ENCODE measurements around the gene GMDS. TPM values are rescaled to one million over a fixed set of nuclear protein-coding genes. Genes with fewer than 3 reads are reported as not detected.
"Not testable (repeated sequence)": the region's sequence is repeated elsewhere in the genome, so short reads cannot be mapped to it uniquely, and the experiment has no call there.

The GMDS gene
- total RNA-seq, 1 donor from 2014 or later, result 44.5 TPM

GRCh38 chr6:1845543-1845942, 399.9 kb downstream of the GMDS start:
- DNase-seq (ENCODE audit: low spot score); H3K4me1 Mint-ChIP-seq (ENCODE audit: low read depth); H3K27me3 Mint-ChIP-seq (ENCODE audit: insufficient read depth); intact Hi-C loops (cut with micrococcal nuclease); H3K27ac Mint-ChIP-seq; H3K4me3 Mint-ChIP-seq; H3K36me3 Mint-ChIP-seq (ENCODE audit: low read depth); H3K9me3 Mint-ChIP-seq: not testable (repeated sequence)

- Mint-ChIP-seq H3K27me3 (ENCODE audit: insufficient read depth) (no peaks in the 10 kb centered on the region), H3K36me3 (ENCODE audit: low read depth) (no peaks in the 10 kb centered on the region), H3K27ac (no peak overlapping the region), H3K9me3 (no peaks in the 10 kb centered on the region), H3K4me1 (ENCODE audit: low read depth) (no peaks in the 10 kb centered on the region), H3K4me3 (no peak overlapping the region)
- intact Hi-C loops (cut with micrococcal nuclease), result no loop called here
- no peak for DNase-seq (ENCODE audit: low spot score)
Measured at GRCh38 chr6:1842334-1842733, 403.1 kb downstream of the GMDS start.

DNA sequence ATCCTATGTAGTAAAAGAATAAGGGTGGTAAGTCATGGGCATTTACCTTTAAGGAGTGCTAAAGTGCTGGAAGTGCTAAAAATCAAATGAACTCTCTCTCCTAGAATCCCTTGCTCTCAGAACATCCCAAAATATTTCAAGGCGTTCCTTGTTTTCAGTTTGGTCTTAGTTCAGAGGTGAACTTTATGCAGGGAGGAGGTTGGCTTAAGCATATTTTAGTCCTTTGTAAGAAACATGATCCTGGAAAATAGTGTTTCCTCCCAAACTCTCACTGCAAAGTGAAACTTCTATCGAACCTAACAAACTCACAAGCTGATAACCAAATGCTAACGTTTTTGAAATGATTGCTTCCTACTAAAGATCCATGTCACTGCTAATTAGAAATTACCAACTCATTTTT, 404.3 kb downstream of the GMDS start:
- H3K9me3 Mint-ChIP-seq, result no peaks in the 10 kb centered on the region
- no peak for DNase-seq (ENCODE audit: low spot score)
- H3K27me3 Mint-ChIP-seq (ENCODE audit: insufficient read depth), result no peaks in the 10 kb centered on the region
- no peaks in the 10 kb centered on the region for H3K4me1 Mint-ChIP-seq (ENCODE audit: low read depth)
- H3K36me3 Mint-ChIP-seq (ENCODE audit: low read depth), result no peaks in the 10 kb centered on the region
- no peak overlapping the region for H3K4me3 Mint-ChIP-seq
- intact Hi-C loops (cut with micrococcal nuclease), result no loop called here
- H3K27ac Mint-ChIP-seq, result no peak overlapping the region

DNA sequence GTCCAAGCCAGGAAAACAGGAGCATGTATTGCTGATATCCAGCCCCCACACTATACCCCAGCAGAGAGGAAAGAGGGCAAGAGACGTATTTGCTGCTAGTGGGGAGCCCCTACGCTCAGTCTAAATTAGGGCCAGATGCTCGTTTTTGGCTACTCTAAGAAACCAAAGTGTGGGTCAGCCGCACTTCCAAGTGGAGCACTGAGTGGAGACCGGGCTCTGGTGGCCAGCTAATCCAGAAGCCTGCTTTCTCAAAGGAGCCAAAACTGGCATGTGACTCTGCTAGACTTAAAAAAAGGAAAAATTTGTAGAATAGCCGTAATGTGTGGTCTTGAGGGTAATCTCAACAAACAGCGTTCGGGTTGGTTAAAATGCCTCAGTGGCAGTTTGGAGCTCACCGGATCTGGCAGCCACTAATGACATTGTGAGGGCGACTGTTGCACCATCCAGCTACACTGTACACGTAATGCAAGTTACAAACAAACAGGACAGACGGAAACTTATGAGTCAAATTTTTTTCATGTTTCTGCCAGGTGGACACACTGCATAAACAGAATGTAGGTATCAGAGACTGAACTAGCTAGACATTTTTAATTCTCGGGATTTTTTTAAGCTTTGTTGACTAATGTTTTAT, 404.8 kb downstream of the GMDS start:
- no peak for DNase-seq (ENCODE audit: low spot score)
- no peaks in the 10 kb centered on the region for H3K9me3 Mint-ChIP-seq

DNA sequence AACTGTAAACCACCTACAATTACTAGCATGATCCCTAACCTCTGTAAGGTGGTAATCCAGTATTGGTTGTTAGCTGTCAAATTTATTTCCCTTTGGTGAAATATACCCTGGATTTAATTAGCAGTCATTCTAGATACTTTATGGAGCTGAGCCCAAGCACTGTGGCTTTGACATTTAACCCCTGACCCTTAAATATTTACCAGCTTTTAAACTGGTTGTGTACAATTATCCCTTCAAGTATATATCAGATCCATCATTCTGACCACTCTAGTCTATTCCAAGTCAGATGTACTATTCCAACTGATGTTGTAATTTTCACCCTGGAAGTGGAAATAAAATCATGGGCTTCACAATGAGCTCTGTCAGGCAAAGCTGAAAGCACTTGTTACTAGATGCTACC, 406.0 kb downstream of the GMDS start:
- intact Hi-C loops (cut with micrococcal nuclease), result no loop called here
- no peaks in the 10 kb centered on the region for H3K9me3 Mint-ChIP-seq
- H3K27me3 Mint-ChIP-seq (ENCODE audit: insufficient read depth), result no peaks in the 10 kb centered on the region
- no peak for DNase-seq (ENCODE audit: low spot score)
- H3K27ac Mint-ChIP-seq, result no peak overlapping the region
- no peak overlapping the region for H3K4me3 Mint-ChIP-seq
- no peaks in the 10 kb centered on the region for H3K4me1 Mint-ChIP-seq (ENCODE audit: low read depth)
- H3K36me3 Mint-ChIP-seq (ENCODE audit: low read depth), result no peaks in the 10 kb centered on the region

More for the DNA sequence above, 404.8 kb downstream of the GMDS start:
- no peak overlapping the region for H3K4me3 Mint-ChIP-seq
- H3K27me3 Mint-ChIP-seq (ENCODE audit: insufficient read depth), result no peaks in the 10 kb centered on the region
- H3K36me3 Mint-ChIP-seq (ENCODE audit: low read depth), result no peaks in the 10 kb centered on the region
- no peaks in the 10 kb centered on the region for H3K4me1 Mint-ChIP-seq (ENCODE audit: low read depth)
- intact Hi-C loops (cut with micrococcal nuclease), result no loop called here
- H3K27ac Mint-ChIP-seq, result no peak overlapping the region

- no peaks in the 10 kb centered on the region for H3K4me1 Mint-ChIP-seq (ENCODE audit: low read depth)
- intact Hi-C loops (cut with micrococcal nuclease), result no loop called here
- no peak for DNase-seq (ENCODE audit: low spot score)
- no peaks in the 10 kb centered on the region for H3K27me3 Mint-ChIP-seq (ENCODE audit: insufficient read depth)
- H3K9me3 Mint-ChIP-seq, result no peaks in the 10 kb centered on the region
- H3K36me3 Mint-ChIP-seq (ENCODE audit: low read depth), result no peaks in the 10 kb centered on the region
- no peak overlapping the region for H3K27ac Mint-ChIP-seq
- no peak overlapping the region for H3K4me3 Mint-ChIP-seq
Measured at GRCh38 chr6:1838604-1839213, 406.7 kb downstream of the GMDS start.

DNA sequence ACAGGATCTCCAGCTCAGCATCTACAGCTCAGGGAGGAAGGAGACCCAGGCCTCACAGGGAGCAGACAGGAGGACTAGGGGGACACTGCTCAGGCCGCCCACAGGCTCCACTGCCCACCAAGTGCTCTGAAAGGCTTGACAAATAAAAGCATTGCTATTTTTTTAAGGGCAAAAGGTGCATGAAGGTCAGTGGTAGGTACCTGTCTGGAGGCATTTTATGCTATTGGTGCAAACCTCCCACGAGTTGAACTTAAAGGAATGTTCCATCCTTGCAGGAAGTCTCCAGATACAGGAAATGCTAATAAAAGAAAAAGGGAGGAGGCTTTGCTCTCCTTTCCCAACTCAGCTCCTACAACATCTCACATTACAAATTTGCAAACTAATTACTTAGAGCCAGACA, 407.6 kb downstream of the GMDS start:
- Mint-ChIP-seq H3K36me3 (ENCODE audit: low read depth) (no peaks in the 10 kb centered on the region), H3K27me3 (ENCODE audit: insufficient read depth) (no peaks in the 10 kb centered on the region), H3K27ac (no peak overlapping the region), H3K4me1 (ENCODE audit: low read depth) (no peaks in the 10 kb centered on the region), H3K9me3 (no peaks in the 10 kb centered on the region), H3K4me3 (no peak overlapping the region)
- no peak for DNase-seq (ENCODE audit: low spot score)
- intact Hi-C loops (cut with micrococcal nuclease), result no loop called here

DNA sequence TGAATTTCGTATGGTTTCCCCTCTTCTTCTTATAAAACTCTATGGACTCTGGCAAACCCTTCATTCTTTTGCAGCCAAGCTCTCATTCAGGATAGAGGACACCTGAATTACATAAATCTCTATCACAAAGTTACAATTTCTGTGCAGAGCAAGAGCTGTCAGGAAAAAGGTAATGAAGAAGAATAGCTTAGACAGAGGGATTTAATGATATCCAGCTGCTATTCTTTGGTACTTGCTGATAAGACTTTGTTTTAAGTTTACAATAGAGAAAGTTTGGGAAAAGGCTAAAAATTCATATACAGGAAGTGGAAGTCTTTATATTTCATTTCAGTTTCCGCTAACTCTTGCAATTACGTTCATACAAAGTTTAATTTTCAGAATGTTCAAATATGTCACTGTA, 408.7 kb downstream of the GMDS start:
- Mint-ChIP-seq H3K27me3 (ENCODE audit: insufficient read depth) (no peaks in the 10 kb centered on the region), H3K36me3 (ENCODE audit: low read depth) (no peaks in the 10 kb centered on the region), H3K4me3 (no peak overlapping the region), H3K27ac (no peak overlapping the region), H3K9me3 (no peaks in the 10 kb centered on the region), H3K4me1 (ENCODE audit: low read depth) (no peaks in the 10 kb centered on the region)
- DNase-seq (ENCODE audit: low spot score), result no peak
- intact Hi-C loops (cut with micrococcal nuclease), result no loop called here

DNA sequence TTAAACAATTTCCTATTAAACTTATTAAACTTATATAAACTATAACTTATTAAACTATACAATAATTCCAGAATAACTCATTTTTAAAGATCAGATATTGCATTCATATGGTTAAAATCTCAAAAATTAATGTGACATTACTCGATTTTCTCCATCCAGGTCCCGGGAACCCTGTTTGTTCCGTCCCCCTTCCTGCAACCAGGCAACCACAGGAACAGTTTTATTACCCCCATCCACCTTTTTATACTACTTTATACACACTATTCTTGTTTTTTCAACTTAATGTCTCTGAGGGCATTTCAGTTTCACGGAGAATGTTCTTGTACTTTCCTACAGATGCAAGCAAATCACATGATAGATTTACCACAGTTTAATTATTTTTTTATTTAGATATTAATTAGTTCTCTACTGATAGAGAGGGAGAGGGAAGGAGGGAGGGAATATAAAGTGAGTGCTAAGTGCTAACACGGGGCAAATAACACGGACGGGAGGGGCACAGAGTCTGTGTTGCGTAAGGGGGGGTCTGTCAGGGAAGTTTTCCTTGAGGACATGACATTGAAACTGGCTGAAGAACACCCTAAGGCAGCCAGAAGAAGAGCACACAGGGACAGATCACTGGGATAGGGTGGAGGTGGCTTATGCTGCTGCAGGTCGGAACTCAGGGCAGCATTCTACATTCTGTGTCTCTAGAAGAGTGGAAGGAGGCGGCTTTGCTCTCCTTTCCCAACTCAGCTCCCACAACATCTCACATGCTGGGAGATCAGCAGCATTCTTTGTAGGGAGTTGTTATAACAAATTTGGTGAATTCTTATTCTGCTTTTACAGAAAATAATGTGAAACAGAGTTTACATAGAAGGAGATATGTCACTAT, 410.5 kb downstream of the GMDS start:
- H3K9me3 Mint-ChIP-seq, result peaks cover 4% of the 10 kb centered on the region
- intact Hi-C loops (cut with micrococcal nuclease), result no loop called here
- H3K27me3 Mint-ChIP-seq (ENCODE audit: insufficient read depth), result no peaks in the 10 kb centered on the region
- no peak overlapping the region for H3K4me3 Mint-ChIP-seq
- H3K27ac Mint-ChIP-seq, result no peak overlapping the region
- H3K36me3 Mint-ChIP-seq (ENCODE audit: low read depth), result no peaks in the 10 kb centered on the region
- no peaks in the 10 kb centered on the region for H3K4me1 Mint-ChIP-seq (ENCODE audit: low read depth)
- DNase-seq (ENCODE audit: low spot score), result no peak

- DNase-seq (ENCODE audit: low spot score), result no peak
- Mint-ChIP-seq H3K4me3 (no peak overlapping the region), H3K27me3 (ENCODE audit: insufficient read depth) (no peaks in the 10 kb centered on the region), H3K9me3 (peaks cover 4% of the 10 kb centered on the region), H3K4me1 (ENCODE audit: low read depth) (no peaks in the 10 kb centered on the region), H3K36me3 (ENCODE audit: low read depth) (no peaks in the 10 kb centered on the region), H3K27ac (no peak overlapping the region)
- intact Hi-C loops (cut with micrococcal nuclease), result no loop called here
Measured at GRCh38 chr6:1834207-1834606, 411.2 kb downstream of the GMDS start.

- H3K4me1 Mint-ChIP-seq (ENCODE audit: low read depth), result no peaks in the 10 kb centered on the region
- H3K27ac Mint-ChIP-seq, result no peak overlapping the region
- peaks cover 14% of the 10 kb centered on the region for H3K9me3 Mint-ChIP-seq
- no peak overlapping the region for H3K4me3 Mint-ChIP-seq
- intact Hi-C loops (cut with micrococcal nuclease), result no loop called here
- H3K27me3 Mint-ChIP-seq (ENCODE audit: insufficient read depth), result no peaks in the 10 kb centered on the region
- H3K36me3 Mint-ChIP-seq (ENCODE audit: low read depth), result peaks cover 2% of the 10 kb centered on the region
- DNase-seq (ENCODE audit: low spot score), result no peak
Measured at GRCh38 chr6:1832844-1833787, 412.3 kb downstream of the GMDS start.

DNA sequence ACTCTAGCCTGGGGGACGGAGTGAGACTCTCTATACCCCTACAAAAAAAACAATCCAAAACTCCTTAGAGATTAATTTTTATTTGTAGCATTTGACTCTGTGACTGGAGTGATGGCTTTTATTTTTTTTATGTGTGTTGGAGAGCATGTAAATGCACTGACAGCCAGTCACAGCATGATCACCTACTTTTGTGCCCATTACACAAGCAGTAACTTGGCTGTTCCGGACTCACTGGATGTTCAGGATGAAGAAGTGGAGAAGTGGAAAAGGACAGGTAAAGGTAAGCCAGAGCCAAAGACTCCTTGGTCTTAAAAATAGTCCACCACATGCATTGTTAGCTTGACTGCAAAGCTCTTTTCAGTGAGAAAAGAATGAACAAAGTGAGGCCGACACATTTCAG, 413.0 kb downstream of the GMDS start:
- no peaks in the 10 kb centered on the region for H3K4me1 Mint-ChIP-seq (ENCODE audit: low read depth)
- no peak for DNase-seq (ENCODE audit: low spot score)
- intact Hi-C loops (cut with micrococcal nuclease), result no loop called here
- peaks cover 22% of the 10 kb centered on the region for H3K9me3 Mint-ChIP-seq
- no peak overlapping the region for H3K4me3 Mint-ChIP-seq
- H3K27me3 Mint-ChIP-seq (ENCODE audit: insufficient read depth), result no peaks in the 10 kb centered on the region
- H3K36me3 Mint-ChIP-seq (ENCODE audit: low read depth), result peaks cover 2% of the 10 kb centered on the region
- no peak overlapping the region for H3K27ac Mint-ChIP-seq

Measured in activated T-helper 1 cell treated with anti-CD3 and anti-CD28 coated beads, Interleukin-12 subunit alpha, Interleukin-12 subunit beta, Interleukin-2, Interleukin-4 antibody, amounts not matched to agents 30 ng/mL and 10 ng/mL and 1 ng/mL, durations not matched to agents 14 hours and 24 hours and 36 hours (primary cell).